Kidney (tissue), 14 donors: ENCODE results near the gene PLEKHF1. TPM values are rescaled to one million over a fixed set of nuclear protein-coding genes. Genes with fewer than 3 reads are reported as not detected.

Experiments
- DNase-seq, 5 donors: peaks; one replicate each; pipeline ENCODE4 v3.0.0-alpha.2; 2013 to 2020
- FAIRE-seq: peaks from 2 replicates; lab custom pipeline; 2012; peaks lifted over from hg19 to GRCh38; lab: Jason Lieb, UNC
- H3K27ac ChIP-seq, 2 donors: one replicate each; pipeline ENCODE4 v1.7.0; 2013; ENCODE audit warnings: low read depth in 2 of 2, low read length in 2 of 2, inconsistent platforms in 1 of 2
- H3K27me3 ChIP-seq: one replicate; pipeline ENCODE4 v1.7.1; 2013; ENCODE audit warnings: low read length, inconsistent platforms; ENCODE audit not compliant: control insufficient read depth, insufficient read depth
- H3K36me3 ChIP-seq, 3 donors: one replicate each; pipeline versions ENCODE4 v1.7.0 to v1.7.1; 2013; ENCODE audit warnings: low read length in 3 of 3, control low read depth in 1 of 3, inconsistent platforms in 1 of 3; ENCODE audit not compliant: insufficient read depth in 3 of 3, control insufficient read depth in 2 of 3
- H3K4me1 ChIP-seq, 3 donors: one replicate each; pipeline versions ENCODE4 v1.7.0 to v1.7.1; 2013; ENCODE audit warnings: low read length in 3 of 3, inconsistent platforms in 1 of 3, low read depth in 1 of 3; ENCODE audit not compliant: control insufficient read depth in 2 of 3, insufficient read depth in 2 of 3
- H3K4me3 ChIP-seq, 3 donors: one replicate each; pipeline versions ENCODE4 v1.7.0 to v1.8.1; 2013; ENCODE audit warnings: low read length in 3 of 3, control low read depth in 1 of 3, inconsistent platforms in 1 of 3
- H3K9ac ChIP-seq, 3 donors: one replicate each; pipeline versions ENCODE4 v1.7.0 to v1.7.1; 2013; ENCODE audit warnings: low read length in 3 of 3, control low read depth in 1 of 3, inconsistent platforms in 1 of 3
- H3K9me3 ChIP-seq, 3 donors: one replicate each; pipeline versions ENCODE4 v1.7.0 to v1.7.1; 2013; ENCODE audit warnings: low read length in 3 of 3, control low read depth in 1 of 3, inconsistent platforms in 1 of 3; ENCODE audit not compliant: control insufficient read depth in 2 of 3, insufficient read depth in 1 of 3
- CTCF ChIP-seq: IDR thresholded peaks from 3 replicates; pipeline ENCODE4 v1.5.1; 2012; ENCODE audit warnings: mild to moderate bottlenecking, moderate library complexity, borderline replicate concordance; ENCODE audit not compliant: insufficient read depth; ENCODE audit errors: extremely low read depth
- intact Hi-C: fragments of 100-400 bp; cut with DNase I; formaldehyde crosslinking; loops from one replicate; pipeline ENCODE4 v1.11.1; 2022
- polyA plus RNA-seq: library from polyadenylated mRNA; stranded (reverse); fragments of 350-450 nt; fragmentation: Illumina TruSeq; extraction: RNeasy Lipid Tissue Mini Kit (QIAGEN cat#74804); gene quantifications from one replicate; pipeline ENCODE4 v1.2.3, GENCODE V29; 2014; ENCODE audit warnings: low read depth, low replicate concordance; ENCODE audit not compliant: insufficient read depth
- total RNA-seq: library from RNA; stranded (reverse); fragmentation: NEBNext Ultra II Directional; extraction: Animal tissue kit (Norgen Biotek cat#: 25700); gene quantifications from one replicate; pipeline ENCODE4 v1.2.1, GENCODE V29; 2021
- donor health status: control.
- donor health status: control.
- donor health status: control.
- donor health status: control.
- donor health status: control.
- donor health status: DM: yes; HTN: yes; CAD: no.
- donor health status: Normal renal cell carcinoma (clear cell type).

The PLEKHF1 gene
- total and polyA plus RNA-seq, 2 donors from 2014 or later = 7.1 to 11.7 TPM

- no peak for FAIRE-seq
- intact Hi-C loops = no loop called here
Observed at GRCh38 chr19:29635963-29636362, 29.3 kb upstream of the PLEKHF1 start.

GRCh38 chr19:29636553-29637360 is 28.5 kb upstream of the PLEKHF1 start:
- Histone ChIP-seq H3K36me3 (no peaks in the 10 kb centered on the region), H3K9me3 (peaks cover 0 to 3% (median 0%) of the 10 kb centered on the region in 3 donors), H3K27ac (no peak overlapping the region), H3K4me3 (no peak overlapping the region), H3K4me1 (no peaks in the 10 kb centered on the region), H3K27me3 (no peaks in the 10 kb centered on the region), H3K9ac (no peak overlapping the region)
- intact Hi-C loops = no loop called here
- TF ChIP-seq CTCF = no peak
- DNase-seq = no peak
- no peak for FAIRE-seq

More at GRCh38 chr19:29635963-29636362, 29.3 kb upstream of the PLEKHF1 start:
- no peak for DNase-seq
- H3K4me1 ChIP-seq = no peaks in the 10 kb centered on the region
- H3K27me3 ChIP-seq = no peaks in the 10 kb centered on the region
- H3K9me3 ChIP-seq = peaks cover 0 to 3% (median 0%) of the 10 kb centered on the region in 3 donors
- TF ChIP-seq CTCF = no peak
- H3K4me3 ChIP-seq = no peak overlapping the region
- no peak overlapping the region for H3K27ac ChIP-seq
- no peaks in the 10 kb centered on the region for H3K36me3 ChIP-seq
- H3K9ac ChIP-seq = no peak overlapping the region

- no peak for FAIRE-seq
- Histone ChIP-seq H3K4me1 (no peaks in the 10 kb centered on the region), H3K9ac (no peak overlapping the region), H3K27me3 (no peaks in the 10 kb centered on the region), H3K36me3 (no peaks in the 10 kb centered on the region), H3K4me3 (no peak overlapping the region), H3K27ac (no peak overlapping the region), H3K9me3 (peaks cover 0 to under 1% (median 0%) of the 10 kb centered on the region in 3 donors)
- TF ChIP-seq CTCF = no peak
- no peak for DNase-seq
- intact Hi-C loops = no loop called here
Observed at GRCh38 chr19:29639086-29639485, 26.2 kb upstream of the PLEKHF1 start.
